ENCODE data around the gene PDLIM7. TPM values are rescaled to one million over a fixed set of nuclear protein-coding genes. Genes with fewer than 3 reads are reported as not detected.

PDLIM7 gene
- polyA plus RNA-seq, 1 of the 3 experiments (the other 2 are of a cell fraction), result 206 TPM

- TF ChIP-seq MEF2A (IDR thresholded peaks at IDR 0.05; ENCODE audit: borderline replicate concordance, low read depth), result no peak
- TF ChIP-seq CHD2 (IDR thresholded peaks at IDR 0.05; ENCODE audit: low read length, partially characterized antibody), result no peak
- TF ChIP-seq, protein P1, sequence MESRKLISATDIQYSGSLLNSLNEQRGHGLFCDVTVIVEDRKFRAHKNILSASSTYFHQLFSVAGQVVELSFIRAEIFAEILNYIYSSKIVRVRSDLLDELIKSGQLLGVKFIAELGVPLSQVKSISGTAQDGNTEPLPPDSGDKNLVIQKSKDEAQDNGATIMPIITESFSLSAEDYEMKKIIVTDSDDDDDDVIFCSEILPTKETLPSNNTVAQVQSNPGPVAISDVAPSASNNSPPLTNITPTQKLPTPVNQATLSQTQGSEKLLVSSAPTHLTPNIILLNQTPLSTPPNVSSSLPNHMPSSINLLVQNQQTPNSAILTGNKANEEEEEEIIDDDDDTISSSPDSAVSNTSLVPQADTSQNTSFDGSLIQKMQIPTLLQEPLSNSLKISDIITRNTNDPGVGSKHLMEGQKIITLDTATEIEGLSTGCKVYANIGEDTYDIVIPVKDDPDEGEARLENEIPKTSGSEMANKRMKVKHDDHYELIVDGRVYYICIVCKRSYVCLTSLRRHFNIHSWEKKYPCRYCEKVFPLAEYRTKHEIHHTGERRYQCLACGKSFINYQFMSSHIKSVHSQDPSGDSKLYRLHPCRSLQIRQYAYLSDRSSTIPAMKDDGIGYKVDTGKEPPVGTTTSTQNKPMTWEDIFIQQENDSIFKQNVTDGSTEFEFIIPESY (IDR thresholded peaks at IDR 0.05; ENCODE audit: borderline replicate concordance, low read depth), result no peak
- no peak for TF ChIP-seq TAF1 (IDR thresholded peaks at IDR 0.05; ENCODE audit: borderline replicate concordance, low read depth, low read length)
- TF ChIP-seq RFX5 (IDR thresholded peaks at IDR 0.05; ENCODE audit: low read length), result no peak
- TF ChIP-seq SIN3A (IDR thresholded peaks at IDR 0.05; ENCODE audit: borderline replicate concordance, low read depth, low read length), result no peak
- TF ChIP-seq RAD21 (IDR thresholded peaks at IDR 0.05; ENCODE audit: low read length), result no peak
Observed at GRCh38 chr5:177509381-177509951, 12.1 kb upstream of the PDLIM7 start, which contains the start of gene DOK3 (continued).

DNA sequence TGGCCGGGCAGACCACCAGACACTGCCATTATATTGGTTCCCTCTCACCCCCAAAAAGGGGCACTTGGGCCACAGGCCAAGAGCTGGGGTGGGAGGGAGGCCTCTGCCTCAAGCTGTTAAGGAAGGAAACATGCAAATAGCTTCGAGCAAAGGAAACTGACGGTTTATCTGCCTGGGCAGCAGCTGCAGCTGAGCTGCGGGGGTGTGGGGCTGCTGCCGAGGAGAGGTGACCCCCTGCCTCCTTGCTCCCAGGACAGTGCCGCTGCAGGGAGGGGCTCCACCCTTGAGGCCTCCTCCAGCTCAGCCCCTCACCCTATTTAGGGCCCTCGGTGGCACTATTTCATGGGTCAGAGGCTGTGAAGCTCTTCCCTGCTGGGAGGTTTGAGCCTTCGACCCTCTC, 11.4 kb upstream of the PDLIM7 start:
- H3K27ac ChIP-seq (ENCODE audit: low read depth in 2 of 2, low read length in 1 of 2), result no peak overlapping the region
- TF ChIP-seq, protein P2, sequence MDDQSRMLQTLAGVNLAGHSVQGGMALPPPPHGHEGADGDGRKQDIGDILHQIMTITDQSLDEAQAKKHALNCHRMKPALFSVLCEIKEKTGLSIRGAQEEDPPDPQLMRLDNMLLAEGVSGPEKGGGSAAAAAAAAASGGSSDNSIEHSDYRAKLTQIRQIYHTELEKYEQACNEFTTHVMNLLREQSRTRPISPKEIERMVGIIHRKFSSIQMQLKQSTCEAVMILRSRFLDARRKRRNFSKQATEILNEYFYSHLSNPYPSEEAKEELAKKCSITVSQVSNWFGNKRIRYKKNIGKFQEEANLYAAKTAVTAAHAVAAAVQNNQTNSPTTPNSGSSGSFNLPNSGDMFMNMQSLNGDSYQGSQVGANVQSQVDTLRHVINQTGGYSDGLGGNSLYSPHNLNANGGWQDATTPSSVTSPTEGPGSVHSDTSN (IDR thresholded peaks at IDR 0.05), result no peak
- TF ChIP-seq TEAD4 (IDR thresholded peaks at IDR 0.05; ENCODE audit: borderline replicate concordance, insufficient read depth), result no peak
- TF ChIP-seq GABPA (IDR thresholded peaks at IDR 0.05; ENCODE audit: low read depth), result no peak
- TF ChIP-seq JUND (IDR thresholded peaks at IDR 0.05), result no peak
- TF ChIP-seq MEF2A (IDR thresholded peaks at IDR 0.05; ENCODE audit: borderline replicate concordance, low read depth), result no peak
- no peak for TF ChIP-seq POLR2AphosphoS5 (IDR thresholded peaks at IDR 0.05; ENCODE audit: low read depth, low read length)
- TF ChIP-seq RFX5 (IDR thresholded peaks at IDR 0.05; ENCODE audit: low read length), result no peak
- TF ChIP-seq SMC3 (IDR thresholded peaks at IDR 0.05; ENCODE audit: low read depth, low read length), result no peak
- TF ChIP-seq FOXM1 (IDR thresholded peaks at IDR 0.05; ENCODE audit: low read depth), result no peak
- TF ChIP-seq, protein P3, sequence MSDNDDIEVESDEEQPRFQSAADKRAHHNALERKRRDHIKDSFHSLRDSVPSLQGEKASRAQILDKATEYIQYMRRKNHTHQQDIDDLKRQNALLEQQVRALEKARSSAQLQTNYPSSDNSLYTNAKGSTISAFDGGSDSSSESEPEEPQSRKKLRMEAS (IDR thresholded peaks at IDR 0.05; ENCODE audit: low read depth), result no peak
- TF ChIP-seq NRF1 (IDR thresholded peaks at IDR 0.05; ENCODE audit: low read depth, low read length), result no peak
- TF ChIP-seq YY1 (IDR thresholded peaks at IDR 0.05; ENCODE audit: low read depth), result no peak
- no peak for TF ChIP-seq RCOR1 (IDR thresholded peaks at IDR 0.05; ENCODE audit: low read length)
- no peak for TF ChIP-seq ELF1 (IDR thresholded peaks at IDR 0.05)
- TF ChIP-seq, protein P4, sequence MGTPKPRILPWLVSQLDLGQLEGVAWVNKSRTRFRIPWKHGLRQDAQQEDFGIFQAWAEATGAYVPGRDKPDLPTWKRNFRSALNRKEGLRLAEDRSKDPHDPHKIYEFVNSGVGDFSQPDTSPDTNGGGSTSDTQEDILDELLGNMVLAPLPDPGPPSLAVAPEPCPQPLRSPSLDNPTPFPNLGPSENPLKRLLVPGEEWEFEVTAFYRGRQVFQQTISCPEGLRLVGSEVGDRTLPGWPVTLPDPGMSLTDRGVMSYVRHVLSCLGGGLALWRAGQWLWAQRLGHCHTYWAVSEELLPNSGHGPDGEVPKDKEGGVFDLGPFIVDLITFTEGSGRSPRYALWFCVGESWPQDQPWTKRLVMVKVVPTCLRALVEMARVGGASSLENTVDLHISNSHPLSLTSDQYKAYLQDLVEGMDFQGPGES (IDR thresholded peaks at IDR 0.05; ENCODE audit: low read depth, low read length), result no peak
- no peak for TF ChIP-seq EZH2phosphoT487 (IDR thresholded peaks at IDR 0.05; ENCODE audit: borderline replicate concordance, low read depth)
- no peak for TF ChIP-seq TCF12 (IDR thresholded peaks at IDR 0.05)
- no peak for TF ChIP-seq EP300 (IDR thresholded peaks at IDR 0.05; ENCODE audit: borderline replicate concordance in 1 of 2, low read depth in 1 of 2, low read length in 1 of 2)
- H3K9me2 ChIP-seq, result no peaks in the 10 kb centered on the region
- no peaks in the 10 kb centered on the region for H3K4me1 ChIP-seq (ENCODE audit: control insufficient read depth in 1 of 2, insufficient read depth in 2 of 2, low read depth in 1 of 2, low read length in 1 of 2)
- DNase-seq, result no peak
- no peaks in the 10 kb centered on the region for H3K9me3 ChIP-seq
- H3K79me2 ChIP-seq (ENCODE audit: insufficient read depth), result no peaks in the 10 kb centered on the region
- H3K9ac ChIP-seq, result no peak overlapping the region
- no peaks in the 10 kb centered on the region for H3F3A ChIP-seq (replicated peaks; ENCODE audit: insufficient read depth)
- 61% methylated on average over 2 of the region's 8 CpGs for WGBS (ENCODE audit: low lambda C conversion rate)
- ChIA-PET CTCF (interaction anchor here (0.9 to 12.5 kb wide), 6 partner anchors 8 to 118 kb away, joined by 3 to 109 read pairs (median 4); no protein-coding TSS in a partner anchor), POLR2A (no interaction called here)
- H3K4me2 ChIP-seq, result no peak overlapping the region
- H3K4me3 ChIP-seq (ENCODE audit: low read depth in 2 of 2, low read length in 1 of 2), result no peak overlapping the region
- no peaks in the 10 kb centered on the region for H4K20me1 ChIP-seq (ENCODE audit: insufficient read depth)
- no peak overlapping the region for H2AFZ ChIP-seq (ENCODE audit: low read depth)
- H3K27me3 ChIP-seq (ENCODE audit: insufficient read depth), result no peaks in the 10 kb centered on the region
- H3K36me3 ChIP-seq (replicated peaks in 1 of 2; ENCODE audit: control insufficient read depth in 1 of 2, insufficient read depth in 2 of 2, low read length in 1 of 2), result peaks cover 6 to 35% of the 10 kb centered on the region in 2 experiments
